Putamen (tissue), 1 donor: ENCODE results near the gene TCEAL3.
"Not testable (repeated sequence)": the region's sequence is repeated elsewhere in the genome, so short reads cannot be mapped to it uniquely, and the experiment has no call there.

ENCODE experiments used
- DNase-seq: peaks from one replicate; pipeline ENCODE4 v3.0.0-alpha.2; 2016; ENCODE audit warnings: low spot score

Gene TCEAL3, protein sequence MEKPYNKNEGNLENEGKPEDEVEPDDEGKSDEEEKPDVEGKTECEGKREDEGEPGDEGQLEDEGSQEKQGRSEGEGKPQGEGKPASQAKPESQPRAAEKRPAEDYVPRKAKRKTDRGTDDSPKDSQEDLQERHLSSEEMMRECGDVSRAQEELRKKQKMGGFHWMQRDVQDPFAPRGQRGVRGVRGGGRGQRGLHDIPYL

DNA sequence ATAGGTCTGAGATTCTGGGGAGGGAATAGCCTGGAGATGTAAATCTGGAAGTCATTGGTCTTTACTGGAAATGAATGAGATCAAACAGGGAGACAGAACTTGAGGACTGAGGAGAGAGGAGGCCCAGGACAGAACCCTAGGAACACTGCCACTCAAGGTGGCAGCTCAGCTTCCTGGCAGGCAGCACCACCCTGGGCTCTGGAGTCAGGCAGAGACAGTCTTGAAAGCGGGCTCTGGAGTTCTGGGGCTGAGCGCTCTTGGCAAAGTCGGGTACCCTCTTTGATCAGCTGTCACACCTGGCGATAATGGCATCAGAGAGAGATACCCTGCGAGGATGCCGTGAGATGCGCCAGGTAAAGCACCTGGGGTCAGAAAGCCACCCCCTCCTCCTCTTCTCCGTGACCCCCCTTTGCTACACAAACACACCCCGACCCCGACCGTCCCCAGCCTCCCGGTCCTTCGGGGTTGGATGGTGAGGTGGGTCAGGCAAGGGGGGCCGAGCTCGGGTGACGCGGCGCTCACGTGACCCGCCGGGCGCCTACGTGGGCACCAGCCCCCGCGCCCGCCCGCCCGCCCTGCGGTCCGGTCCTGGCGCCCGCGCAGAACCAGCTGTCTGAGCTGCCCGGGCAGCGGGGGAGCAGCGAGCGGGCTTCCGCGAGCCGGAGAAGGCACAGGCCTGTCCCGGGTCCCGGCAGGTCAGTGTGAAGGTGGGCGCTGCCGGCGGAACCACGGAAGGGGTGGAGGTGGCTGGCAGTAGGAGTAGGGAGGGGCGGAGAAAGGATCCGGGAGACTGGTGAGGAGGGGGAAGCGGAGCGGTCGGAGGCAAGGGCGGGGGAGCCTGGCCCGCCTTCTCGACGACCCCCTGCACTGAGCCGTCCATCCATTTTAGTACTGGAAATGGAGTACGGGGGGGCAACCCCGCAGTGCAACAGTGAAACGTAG lies at the start of gene TCEAL3:
TSS of gene TCEAL3 (plus strand) at position 600 of the 942 bp plus-strand sequence. CDS start 1,102 bp downstream, outside the sequence.
- DNase-seq: peak; percentile 62

DNA sequence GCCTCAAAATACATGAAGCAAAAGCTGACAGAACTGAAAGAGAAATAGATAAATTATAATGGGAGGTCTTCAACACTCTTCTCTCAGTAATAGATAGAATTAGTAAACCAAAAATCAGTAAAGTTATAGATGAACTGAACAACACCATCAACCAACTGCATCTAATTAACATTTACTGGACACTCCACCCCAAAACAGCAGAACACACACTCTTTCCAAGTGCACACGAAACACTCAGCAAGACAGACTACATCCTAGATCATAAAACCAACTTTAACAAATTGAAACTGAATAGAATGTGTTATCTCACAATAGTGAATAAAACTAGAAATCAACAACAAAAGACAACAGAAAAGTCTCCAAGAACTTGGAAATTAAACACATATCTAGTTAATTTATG lies 47.5 kb upstream of the TCEAL3 start:
- no peak for DNase-seq

DNA sequence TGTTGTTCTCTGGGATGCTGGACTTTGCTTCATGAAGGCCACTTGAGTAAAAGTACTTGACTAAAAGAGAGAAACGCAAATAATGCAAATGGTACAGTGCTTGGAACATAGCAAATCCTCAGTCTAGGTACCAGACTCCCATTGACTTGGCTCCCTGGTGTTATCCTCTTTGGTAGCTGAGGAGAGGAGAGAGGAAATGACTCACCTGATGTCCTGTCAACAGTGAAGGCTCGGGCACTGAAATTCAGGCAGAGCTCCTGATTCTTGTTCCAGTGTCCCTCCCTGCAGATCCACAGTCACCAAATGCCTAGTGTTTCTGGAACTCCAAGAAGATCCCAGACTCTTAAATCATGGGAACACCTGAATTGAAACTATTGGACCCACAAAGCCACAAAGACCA lies 45.0 kb upstream of the TCEAL3 start:
- DNase-seq: no peak

DNA sequence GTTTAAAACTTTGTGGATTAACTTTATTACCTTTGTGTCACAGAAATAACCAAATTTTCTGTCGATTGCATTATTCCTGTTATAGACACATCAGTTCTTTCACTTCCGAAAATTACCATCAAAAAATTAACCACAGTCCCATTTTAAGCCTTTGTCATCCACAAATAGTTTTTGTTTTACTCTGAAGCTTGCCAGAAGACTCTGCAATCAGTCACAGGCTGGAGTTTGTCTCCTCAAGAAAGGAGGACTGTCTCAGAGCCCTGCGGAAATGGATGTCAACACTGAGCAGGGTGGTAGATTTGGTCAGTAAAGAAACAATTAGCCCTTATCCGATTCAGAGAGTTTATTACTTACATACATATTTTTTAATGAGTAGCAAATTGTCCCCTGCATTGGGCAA lies 42.6 kb upstream of the TCEAL3 start:
- no peak for DNase-seq

DNA sequence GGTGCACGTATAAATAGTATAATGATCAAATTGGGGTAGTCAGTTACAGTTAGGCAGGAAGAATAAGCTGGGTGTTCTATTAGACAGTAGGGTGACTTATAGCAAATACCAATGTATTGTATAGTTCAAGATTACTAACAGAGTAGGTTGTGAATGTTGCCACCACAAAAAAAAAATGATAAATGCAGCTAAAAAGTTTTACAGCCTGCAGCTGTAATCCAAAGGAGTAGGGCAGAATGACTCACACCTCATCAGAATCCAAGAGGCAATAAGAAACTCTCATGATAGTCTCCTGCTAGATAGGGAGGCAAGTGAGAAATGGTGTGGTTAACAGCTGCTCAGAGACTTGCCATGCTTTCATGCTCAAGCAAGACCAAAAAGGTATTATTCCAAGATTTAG lies 42.0 kb upstream of the TCEAL3 start:
- no peak for DNase-seq

DNA sequence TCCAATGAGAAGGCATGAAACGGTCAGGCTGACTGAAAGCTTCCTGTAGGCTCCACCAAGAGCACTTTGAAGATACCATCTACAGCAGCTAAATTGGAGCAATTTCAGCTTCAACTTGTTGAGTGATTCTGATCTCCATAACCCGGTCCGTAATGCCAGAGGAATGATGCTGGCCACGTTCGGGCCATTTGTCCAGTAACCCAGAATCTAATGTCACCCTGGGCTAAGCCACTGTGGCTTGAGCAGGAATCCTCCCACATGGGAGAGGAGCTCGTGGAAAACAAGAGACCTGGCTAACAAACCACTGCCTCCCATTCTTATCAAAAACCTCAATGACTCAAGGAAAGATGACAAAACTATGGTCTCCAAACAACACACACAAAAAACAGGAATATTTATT lies 36.6 kb upstream of the TCEAL3 start:
- no peak for DNase-seq

DNA sequence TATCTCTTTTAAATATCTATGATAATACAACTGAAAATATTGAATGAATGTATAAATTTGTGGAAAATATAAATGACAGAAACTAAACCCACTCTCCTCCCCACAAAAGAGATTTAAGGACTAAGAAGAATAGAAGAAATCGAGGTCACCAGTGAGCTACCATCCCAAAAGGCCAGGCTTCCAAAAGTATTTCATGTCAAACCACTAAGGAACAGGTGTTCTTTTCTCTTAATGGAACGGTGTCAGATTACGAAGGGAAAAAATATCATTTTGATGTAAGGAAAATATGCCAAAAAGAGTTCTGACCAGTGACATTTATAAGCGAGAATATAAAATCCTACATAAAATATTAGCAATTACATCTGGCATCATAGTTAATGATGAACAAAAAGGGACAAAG lies 36.0 kb upstream of the TCEAL3 start:
- DNase-seq: no peak

DNA sequence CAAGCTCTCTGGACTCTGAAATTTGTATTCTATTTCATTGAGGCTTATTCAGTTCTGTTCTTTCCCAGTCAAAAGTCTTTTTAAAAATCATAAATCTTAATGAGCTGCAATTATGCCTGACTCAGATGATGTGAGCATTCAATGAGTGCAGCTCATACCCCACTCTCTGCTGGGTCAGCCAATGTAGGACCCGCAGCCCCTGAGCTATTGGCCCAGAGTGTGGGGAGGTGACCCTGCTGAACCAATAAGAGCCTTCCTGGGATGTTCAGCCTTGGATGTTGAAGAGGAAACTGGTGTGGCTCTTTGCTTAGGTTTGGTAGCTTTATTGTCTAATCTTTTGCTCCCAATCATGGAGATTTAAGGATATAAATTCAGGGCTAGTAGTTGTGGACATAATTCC lies 34.6 kb upstream of the TCEAL3 start:
- no peak for DNase-seq

DNA sequence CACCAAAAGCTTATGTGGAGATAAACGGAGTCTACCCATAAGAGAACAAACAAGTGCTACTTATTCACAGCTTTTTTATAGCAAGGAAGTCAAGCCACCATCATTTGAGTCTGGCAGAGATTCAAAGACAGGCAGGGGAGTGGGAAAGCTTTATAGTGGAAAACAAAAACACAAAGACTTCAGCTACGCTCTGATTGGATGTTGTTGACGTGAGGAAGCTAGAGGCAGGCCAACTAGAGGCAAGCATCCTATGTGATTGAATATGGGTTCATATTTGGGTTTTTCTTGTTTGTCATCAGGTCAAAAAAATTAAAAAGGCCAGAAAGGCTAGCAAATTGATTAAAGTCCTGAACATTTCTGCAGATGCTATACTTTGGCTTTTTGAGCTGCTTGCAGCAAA lies 23.2 kb upstream of the TCEAL3 start:
- DNase-seq: peak; percentile 9

DNA sequence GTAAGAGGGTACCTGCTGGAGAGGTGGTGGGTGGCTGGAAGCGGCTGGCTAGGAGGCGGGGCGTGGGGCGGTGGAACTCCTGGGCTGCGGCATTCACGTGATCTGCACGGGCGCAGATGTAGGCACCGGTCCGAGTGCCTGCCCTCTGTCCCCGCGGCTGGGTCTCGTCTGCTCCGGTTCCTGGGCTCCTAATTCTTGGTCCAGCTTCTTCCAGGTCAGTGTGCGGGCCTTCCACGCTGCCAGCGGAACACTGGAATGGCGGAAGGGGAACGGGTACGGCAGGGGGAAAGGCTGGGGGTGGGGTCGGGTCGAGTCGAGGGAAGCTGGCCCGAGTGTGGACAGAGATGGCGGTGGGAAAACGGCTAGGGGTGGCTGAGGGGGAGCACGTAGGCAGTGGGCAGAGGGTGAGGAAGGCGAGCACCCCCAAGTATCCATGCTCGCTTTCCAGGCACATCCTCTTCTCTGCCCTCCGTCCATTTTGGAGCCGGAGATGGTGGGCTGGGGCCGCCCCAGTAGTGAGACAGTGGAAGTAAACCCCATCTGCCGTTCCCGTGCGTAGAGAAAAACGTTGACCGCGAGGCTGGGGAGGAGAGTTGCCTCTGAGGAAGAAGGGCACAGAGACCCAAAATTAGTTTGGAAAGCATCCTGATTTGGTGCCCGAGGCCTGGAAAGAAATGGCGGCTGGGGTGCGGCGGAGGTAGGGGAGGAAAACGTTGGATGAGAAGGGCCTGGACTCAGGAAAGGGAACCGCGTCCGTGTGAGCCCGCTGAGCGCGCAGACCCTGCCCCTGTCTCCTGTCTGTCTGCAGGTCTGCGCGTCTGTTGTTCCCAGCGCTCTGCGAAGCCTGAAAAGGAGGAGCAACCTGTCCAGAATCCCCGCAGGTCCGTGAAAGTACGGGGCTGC lies 22.1 kb upstream of the TCEAL3 start, which contains the start of gene TCEAL4:
TSS of gene TCEAL4 (plus strand) at position 105 of the 903 bp plus-strand sequence. CDS start 1,161 bp downstream, outside the sequence.
- DNase-seq: peak; percentile 49

DNA sequence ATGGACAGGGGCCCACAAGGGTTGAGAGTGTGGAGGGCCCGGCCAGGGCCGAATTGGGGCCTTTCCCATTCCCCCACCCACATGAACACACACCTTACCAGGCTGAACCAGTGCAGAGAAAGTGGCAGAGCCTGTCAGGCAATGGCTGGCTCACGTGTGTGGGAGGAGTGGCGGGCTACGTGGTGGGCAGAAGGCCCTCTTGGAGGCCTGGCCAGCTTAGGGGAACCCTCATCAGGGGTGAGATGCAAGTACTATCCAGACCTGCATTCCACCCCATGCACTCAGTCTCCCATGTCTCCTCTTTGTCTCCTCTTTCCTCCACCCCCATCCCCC lies 21.5 kb upstream of the TCEAL3 start:
- DNase-seq: no peak

DNA sequence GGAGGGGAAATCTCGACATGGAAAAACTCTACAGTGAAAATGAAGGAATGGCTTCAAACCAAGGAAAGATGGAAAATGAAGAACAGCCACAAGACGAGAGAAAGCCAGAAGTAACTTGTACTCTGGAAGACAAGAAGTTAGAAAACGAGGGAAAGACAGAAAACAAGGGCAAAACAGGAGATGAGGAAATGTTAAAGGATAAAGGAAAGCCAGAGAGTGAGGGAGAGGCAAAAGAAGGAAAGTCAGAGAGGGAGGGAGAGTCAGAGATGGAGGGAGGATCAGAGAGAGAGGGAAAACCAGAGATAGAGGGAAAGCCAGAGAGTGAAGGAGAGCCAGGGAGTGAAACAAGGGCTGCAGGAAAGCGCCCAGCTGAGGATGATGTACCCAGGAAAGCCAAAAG lies 21.1 kb upstream of the TCEAL3 start:
- no peak for DNase-seq

DNA sequence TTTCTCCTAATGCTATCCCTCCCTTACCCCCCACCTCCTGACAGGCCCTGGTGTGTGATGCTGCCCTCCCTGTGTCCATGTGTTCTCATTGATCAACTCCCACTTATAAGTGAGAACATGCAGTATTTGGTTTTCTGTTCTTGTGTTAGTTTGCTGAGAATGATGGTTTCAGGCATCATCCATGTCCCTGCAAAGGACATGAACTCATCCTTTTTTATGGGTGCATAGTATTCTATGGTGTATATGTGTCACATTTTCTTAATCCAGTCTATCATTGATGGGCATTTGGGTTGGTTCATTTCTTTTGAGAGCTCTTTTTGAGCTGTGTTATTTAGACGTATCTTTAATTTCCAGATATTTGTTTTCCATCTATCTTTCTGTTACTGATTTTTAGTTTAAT lies 15.5 kb upstream of the TCEAL3 start:
- not testable (repeated sequence) for DNase-seq

DNA sequence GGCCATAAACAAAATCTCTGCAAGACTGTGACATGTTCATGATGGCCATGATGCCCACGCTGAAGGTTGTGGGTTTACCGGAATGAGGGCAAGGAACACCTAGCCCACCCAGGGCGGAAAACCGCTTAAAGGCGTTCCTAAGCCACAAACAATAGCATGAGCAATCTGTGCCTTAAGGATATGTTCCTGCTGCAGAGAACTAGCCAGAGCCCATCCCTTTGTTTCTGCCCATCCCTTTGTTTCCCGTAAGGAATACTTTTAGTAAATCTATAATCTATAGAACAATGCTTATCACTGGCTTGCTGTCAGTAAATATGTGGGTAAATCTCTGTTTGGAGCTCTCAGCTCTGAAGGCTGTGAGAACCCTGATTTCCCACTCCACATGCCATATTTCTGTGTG lies 12.6 kb upstream of the TCEAL3 start:
- not testable (repeated sequence) for DNase-seq

DNA sequence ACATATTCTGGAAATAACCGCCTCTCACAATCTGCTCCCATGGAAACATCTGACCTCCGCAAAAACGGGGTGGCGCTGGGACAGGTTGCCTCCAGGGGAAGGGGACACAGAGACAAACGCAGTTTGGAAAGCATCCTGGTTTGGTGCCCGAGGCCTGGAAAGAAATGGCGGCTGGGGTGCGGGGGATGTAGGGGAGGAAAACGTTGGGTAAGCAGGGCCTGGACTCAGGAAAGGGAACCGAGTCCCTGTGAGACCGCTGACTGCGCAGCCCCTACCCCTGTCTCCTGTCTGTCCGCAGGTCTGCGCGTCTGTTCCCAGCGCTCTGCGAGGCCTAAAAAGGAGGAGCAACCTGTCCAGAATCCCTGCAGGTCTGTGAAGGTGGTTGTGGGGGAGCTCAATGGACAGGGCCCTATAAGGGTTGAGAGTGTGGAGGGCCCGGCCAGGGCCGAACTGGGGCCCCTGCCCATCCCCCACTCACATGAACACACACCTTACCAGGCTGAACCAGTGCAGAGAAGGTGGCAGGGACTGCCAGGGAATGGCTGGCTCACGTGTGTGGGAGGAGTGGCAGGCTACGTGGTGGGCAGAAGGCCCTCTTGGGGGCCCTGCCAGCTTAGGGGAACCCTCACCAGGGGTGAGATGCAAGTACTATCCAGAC lies 672 bp downstream of the TCEAL3 start:
- DNase-seq: peak; percentile 7

DNA sequence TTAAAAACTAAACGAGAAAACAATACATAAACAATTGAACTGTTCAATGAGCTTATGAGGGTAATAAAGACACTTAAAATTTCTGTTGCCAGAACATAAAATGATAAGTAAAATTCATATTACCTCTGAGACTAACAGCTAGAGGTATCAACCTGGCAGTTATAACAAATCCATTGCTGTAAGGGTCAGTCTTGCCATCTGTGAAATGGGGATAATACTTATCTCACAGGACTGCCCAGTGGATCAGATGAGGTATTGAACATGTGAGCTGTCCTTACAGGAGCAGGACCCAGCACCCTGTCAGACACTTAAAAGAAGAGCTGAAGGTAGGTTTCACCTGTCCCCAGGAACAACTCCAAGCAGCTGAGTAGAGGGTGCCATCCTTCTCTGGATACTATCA lies 2.5 kb downstream of the TCEAL3 start:
- DNase-seq: no peak

DNA sequence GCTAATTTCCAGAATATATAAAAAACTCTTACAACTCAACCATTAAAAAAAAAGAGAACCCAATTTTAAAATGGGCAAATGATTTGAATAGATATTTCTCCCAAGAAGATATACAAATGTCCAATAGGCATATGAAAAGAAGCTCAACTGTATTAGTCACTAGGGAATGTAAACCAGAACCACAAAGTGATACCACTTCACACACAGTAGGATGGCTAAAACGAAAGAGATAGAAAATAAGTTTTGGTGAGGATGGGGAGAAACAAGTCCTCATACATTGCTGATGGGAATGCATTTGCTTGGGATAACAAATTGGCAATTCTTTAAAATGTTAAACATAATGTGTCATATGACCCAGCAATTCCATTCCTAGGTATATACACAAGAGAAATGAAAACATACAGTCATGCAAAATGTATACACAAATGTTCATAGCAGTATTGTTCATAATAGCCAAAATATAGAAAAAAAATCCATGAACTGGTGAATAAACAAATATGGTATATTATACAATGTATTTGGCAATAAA lies 5.7 kb downstream of the TCEAL3 start:
- DNase-seq: no peak

DNA sequence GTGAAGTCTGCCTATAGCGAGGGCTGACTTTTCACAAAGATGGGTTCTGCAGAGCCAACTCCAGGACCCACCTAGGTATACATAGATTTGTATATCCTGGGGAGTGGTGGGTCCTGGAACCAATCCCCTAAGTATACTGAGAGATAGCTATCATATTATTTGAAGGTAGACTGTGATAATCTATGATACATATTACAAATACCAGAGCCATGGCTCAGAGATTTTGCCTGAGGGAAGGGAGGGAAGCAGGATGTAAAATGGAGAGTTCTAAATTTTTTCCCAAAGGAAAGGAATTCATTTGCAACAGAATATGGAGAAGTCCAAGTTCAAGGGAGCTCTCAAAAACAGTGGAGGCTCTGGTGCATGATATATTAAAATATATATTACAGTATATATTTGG lies 7.2 kb downstream of the TCEAL3 start:
- no peak for DNase-seq

DNA sequence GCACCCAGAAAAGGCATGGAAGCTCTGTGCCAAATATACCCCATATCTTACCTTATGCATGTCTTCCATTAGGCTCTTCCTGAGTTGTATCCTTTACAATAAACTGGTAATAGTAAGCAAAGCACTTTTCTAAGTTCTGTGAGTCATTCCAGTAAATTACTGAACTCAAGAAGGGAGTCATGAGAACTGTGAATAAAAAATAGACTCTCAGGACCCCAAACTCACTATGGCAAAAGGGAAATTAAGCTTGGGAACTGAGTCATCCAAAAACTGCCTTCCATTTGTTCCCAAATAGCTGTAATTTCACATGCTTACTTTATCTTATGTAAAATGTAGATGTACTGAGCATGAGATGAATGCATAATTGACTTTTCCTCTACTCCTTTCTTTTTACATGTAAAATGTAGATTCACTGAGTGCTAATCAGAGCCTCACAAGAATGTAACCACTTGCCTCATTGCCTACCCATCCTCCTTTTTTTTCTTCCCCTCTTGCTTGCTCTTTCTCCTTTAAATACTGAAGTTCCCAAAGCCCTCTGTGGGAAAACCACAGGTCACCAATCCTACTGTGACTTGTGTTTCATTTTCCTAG lies 8.1 kb downstream of the TCEAL3 start:
- no peak for DNase-seq

DNA sequence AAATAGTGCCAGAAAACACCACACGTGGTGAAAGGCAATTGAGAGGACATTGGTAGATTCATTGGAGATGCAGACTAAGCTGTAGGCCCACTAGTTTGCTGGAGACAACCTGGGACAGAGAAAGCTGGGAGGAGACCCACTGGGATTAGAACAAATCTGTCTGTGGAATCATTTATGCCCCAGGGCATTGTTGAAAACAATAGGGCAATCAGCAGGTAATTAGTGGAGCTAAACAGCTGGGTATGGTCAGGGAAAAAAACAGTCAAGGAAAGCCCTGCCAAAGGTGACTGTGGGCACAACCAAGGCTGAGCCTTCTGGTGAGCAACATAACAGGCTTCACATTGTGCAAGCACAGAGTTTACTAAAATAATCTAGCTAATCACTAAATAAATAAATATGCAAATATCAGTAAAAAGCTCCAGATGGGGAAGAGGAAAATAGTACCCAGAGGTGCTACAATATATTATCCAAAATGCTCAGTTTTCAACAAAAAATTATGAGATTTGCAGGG lies 9.0 kb downstream of the TCEAL3 start:
- DNase-seq: no peak

DNA sequence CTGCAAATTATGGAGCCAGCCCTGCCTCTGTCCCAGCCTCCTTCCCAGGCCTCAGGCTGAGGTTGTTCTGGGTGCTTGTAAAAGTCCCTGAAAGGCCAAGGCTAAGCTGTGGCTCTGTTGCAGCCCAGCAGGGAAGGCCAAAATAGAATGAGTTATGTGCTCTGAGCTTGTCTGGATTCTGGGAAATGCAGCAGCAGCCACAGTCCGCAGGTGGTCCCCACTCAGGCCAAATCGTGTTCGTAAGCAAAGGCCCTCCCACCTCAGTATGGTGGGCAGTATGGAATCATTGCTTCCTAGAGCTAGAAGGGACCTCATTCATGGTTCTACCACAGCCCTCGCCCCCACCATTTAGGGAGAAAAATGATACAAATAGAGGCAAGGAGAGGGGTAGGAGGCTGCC lies 16.3 kb downstream of the TCEAL3 start:
- DNase-seq: no peak
